HG02970 (cell line): Measurements from ENCODE around the gene SPAG16.

ENCODE experiments used
- ATAC-seq: cut with Tn5 transposase; IDR thresholded peaks from one replicate; pipeline ENCODE4 v1.9.1; 2021; ENCODE audit warnings: mild to moderate bottlenecking, moderate library complexity, moderate number of reproducible peaks; ENCODE audit not compliant: unreplicated experiment, low FRiP score

SPAG16 gene

GRCh38 chr2:213537579-213537978 lies 253.3 kb downstream of the SPAG16 start:
- ATAC-seq, result no peak

GRCh38 chr2:213544940-213545339 lies 260.7 kb downstream of the SPAG16 start:
- no peak for ATAC-seq

GRCh38 chr2:213545481-213545880 lies 261.2 kb downstream of the SPAG16 start:
- ATAC-seq, result no peak

- ATAC-seq, result no peak
Measured at GRCh38 chr2:213545964-213546475, 261.8 kb downstream of the SPAG16 start.

GRCh38 chr2:213551526-213551925 lies 267.3 kb downstream of the SPAG16 start:
- no peak for ATAC-seq

- no peak for ATAC-seq
Measured at GRCh38 chr2:213559053-213559452, 274.8 kb downstream of the SPAG16 start.

- ATAC-seq, result no peak
Measured at GRCh38 chr2:213561759-213562158, 277.5 kb downstream of the SPAG16 start.

GRCh38 chr2:213562539-213563180 lies 278.4 kb downstream of the SPAG16 start:
- ATAC-seq, result no peak

GRCh38 chr2:213566846-213567245 lies 282.6 kb downstream of the SPAG16 start:
- ATAC-seq, result no peak

- no peak for ATAC-seq
Measured at GRCh38 chr2:213609570-213610170, 325.4 kb downstream of the SPAG16 start.

GRCh38 chr2:213627054-213627710 lies 342.9 kb downstream of the SPAG16 start:
- no peak for ATAC-seq

- ATAC-seq, result no peak
Measured at GRCh38 chr2:213627835-213628460, 343.7 kb downstream of the SPAG16 start.

GRCh38 chr2:213640738-213641425 lies 356.6 kb downstream of the SPAG16 start:
- no peak for ATAC-seq

- ATAC-seq, result no peak
Measured at GRCh38 chr2:213644926-213645325, 360.7 kb downstream of the SPAG16 start.

- ATAC-seq, result no peak
Measured at GRCh38 chr2:213649176-213649575, 364.9 kb downstream of the SPAG16 start.

GRCh38 chr2:213664817-213665216 lies 380.6 kb downstream of the SPAG16 start:
- ATAC-seq, result no peak

GRCh38 chr2:213669657-213670056 lies 385.4 kb downstream of the SPAG16 start:
- ATAC-seq, result no peak

- ATAC-seq, result no peak
Measured at GRCh38 chr2:213678437-213679218, 394.4 kb downstream of the SPAG16 start.

GRCh38 chr2:213679894-213680293 lies 395.6 kb downstream of the SPAG16 start:
- ATAC-seq, result no peak

- ATAC-seq, result no peak
Measured at GRCh38 chr2:213682276-213682675, 398.0 kb downstream of the SPAG16 start.
